GM12875 (cell line): ENCODE data around the gene TET2.

ENCODE experiments used
- H3K4me3 ChIP-seq: one replicate; pipeline ENCODE4 v1.5.1; 2011; ENCODE audit warnings: low read depth, low read length, control low read depth
- CTCF ChIP-seq: IDR thresholded peaks from 2 replicates; pipeline ENCODE4 v1.5.1; 2011; ENCODE audit warnings: low read depth, mild to moderate bottlenecking, control low read depth, inconsistent platforms, low read length, moderate library complexity, borderline replicate concordance; ENCODE audit not compliant: insufficient read depth

TET2 gene

GRCh38 chr4:105327222-105327621 lies 180.5 kb downstream of the TET2 start:
- TF ChIP-seq CTCF: no peak
- no peak overlapping the region for H3K4me3 ChIP-seq

DNA sequence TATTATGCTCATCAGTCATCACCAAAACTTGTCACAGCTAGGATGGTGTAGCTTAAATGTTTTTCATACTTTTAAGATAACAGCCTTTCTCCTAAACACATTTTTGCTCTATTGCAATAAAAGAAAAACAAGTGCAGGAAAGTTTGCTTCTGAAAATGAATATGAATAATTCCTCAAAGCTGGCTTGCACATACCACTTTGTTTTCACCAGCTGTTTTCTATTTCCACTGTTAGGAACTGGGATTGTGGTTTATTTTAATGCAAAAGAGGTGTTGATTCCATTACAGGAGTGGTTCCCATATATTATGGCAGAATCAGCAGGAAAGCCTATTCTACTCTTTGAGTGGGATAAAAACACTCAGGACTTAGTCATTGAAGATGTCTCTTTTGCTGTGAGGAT lies 181.3 kb downstream of the TET2 start:
- H3K4me3 ChIP-seq: no peak overlapping the region
- no peak for TF ChIP-seq CTCF

DNA sequence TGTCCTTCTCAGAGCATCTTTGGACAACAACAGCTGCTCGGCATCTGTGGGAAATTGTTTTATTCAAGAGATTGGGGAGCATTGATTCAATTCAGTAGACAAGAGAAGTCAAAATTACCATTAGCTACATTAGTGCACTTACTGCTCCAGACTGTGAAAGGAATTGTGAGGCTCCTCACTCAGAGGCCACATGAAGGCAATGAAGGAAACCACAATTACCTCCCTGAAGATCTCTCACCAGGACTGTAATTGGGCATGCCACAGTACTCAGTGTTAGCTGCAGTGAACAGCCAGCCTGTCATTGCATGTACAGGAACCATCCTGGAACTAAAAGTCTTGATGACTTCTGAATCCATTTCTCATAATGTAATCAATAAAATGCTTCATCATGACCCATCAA lies 182.4 kb downstream of the TET2 start:
- TF ChIP-seq CTCF: no peak
- no peak overlapping the region for H3K4me3 ChIP-seq
